Caco-2 (cell line): ENCODE data around the gene ST3GAL3. TPM values are rescaled to one million over a fixed set of nuclear protein-coding genes. Genes with fewer than 3 reads are reported as not detected.

ENCODE experiments used
- BruUV-seq: library from RNA; stranded (reverse); fragments of 400-500 nt; replicated peaks from 2 replicates; lab custom pipeline; 2021; lab: Mats Ljungman, UMichigan
- CTCF ChIA-PET: fragments of 300-600 bp; sonication (Branson Sonifier 250); formaldehyde crosslinking; loops from one replicate; lab custom pipeline; 2022; ENCODE audit warnings: antibody characterized with exemption; lab: Charles Lee
- POLR2A ChIA-PET: fragments of 300-600 bp; sonication (Branson Sonifier 250); formaldehyde crosslinking; loops from one replicate; lab custom pipeline; 2022; ENCODE audit warnings: antibody characterized with exemption; lab: Charles Lee
- DNase-seq, 2 experiments: peaks; one replicate each; pipeline versions ENCODE4 v3.0.0 to v3.0.0-alpha.2; 2020 to 2022
- H3K27me3 ChIP-seq: replicated peaks from 2 replicates; pipeline ENCODE4 v1.6.0; 2011; ENCODE audit warnings: low read length; ENCODE audit not compliant: control insufficient read depth, insufficient read depth
- H3K36me3 ChIP-seq: 2 replicates; pipeline ENCODE4 v1.5.1; 2011; ENCODE audit warnings: low read length; ENCODE audit not compliant: control insufficient read depth, insufficient read depth
- H3K4me1 ChIP-seq: fragments of 250-450 bp; sonication (Bioruptor Pico); 2 replicates; pipeline ENCODE4 v1.5.1; 2020; ENCODE audit warnings: mild to moderate bottlenecking
- H3K4me3 ChIP-seq: 2 replicates; pipeline ENCODE4 v1.5.1; 2011; ENCODE audit warnings: low read depth, mild to moderate bottlenecking, control low read depth, low read length
- H3K9me3 ChIP-seq: fragments of 250-450 bp; sonication (Bioruptor Pico); 2 replicates; pipeline ENCODE4 v1.5.1; 2020; ENCODE audit warnings: mild to moderate bottlenecking, moderate library complexity
- H3K27ac Mint-ChIP-seq: one replicate; pipeline ENCODE4 v1.8.0; 2022; ENCODE audit warnings: mixed read lengths; ENCODE audit not compliant: unreplicated experiment
- H3K27me3 Mint-ChIP-seq: one replicate; pipeline ENCODE4 v1.8.0; 2022; ENCODE audit warnings: mixed read lengths; ENCODE audit not compliant: insufficient read depth, unreplicated experiment
- H3K36me3 Mint-ChIP-seq: one replicate; pipeline ENCODE4 v1.8.0; 2022; ENCODE audit warnings: mild to moderate bottlenecking, mixed read lengths; ENCODE audit not compliant: insufficient read depth, unreplicated experiment
- H3K4me1 Mint-ChIP-seq: one replicate; pipeline ENCODE4 v1.8.0; 2022; ENCODE audit warnings: low read depth, mixed read lengths; ENCODE audit not compliant: unreplicated experiment
- H3K4me3 Mint-ChIP-seq: one replicate; pipeline ENCODE4 v1.8.0; 2022; ENCODE audit warnings: mild to moderate bottlenecking, moderate library complexity, mixed read lengths; ENCODE audit not compliant: unreplicated experiment
- H3K9me3 Mint-ChIP-seq: one replicate; pipeline ENCODE4 v1.8.0; 2022; ENCODE audit warnings: mixed read lengths; ENCODE audit not compliant: unreplicated experiment
- CTCF ChIP-seq, 2 experiments: fragments of 200-600 bp in 1 of 2; IDR thresholded peaks; 1 replicate in 1 of 2; 2 replicates in 1 of 2; pipeline versions ENCODE4 v1.5.1 to v1.8.0; 2011 to 2022; ENCODE audit warnings: antibody characterized with exemption in 1 of 2, control low read depth in 1 of 2, inconsistent platforms in 1 of 2, low read depth in 1 of 2, low read length in 1 of 2, mild to moderate bottlenecking in 1 of 2, moderate library complexity in 1 of 2; ENCODE audit not compliant: insufficient read depth in 1 of 2, severe bottlenecking in 1 of 2, unreplicated experiment in 1 of 2
- intact Hi-C: fragments of 100-400 bp; cut with micrococcal nuclease; formaldehyde crosslinking; loops from one replicate; pipeline ENCODE4 v1.10.0; 2022; ENCODE audit not compliant: unreplicated experiment
- total RNA-seq: library from RNA; stranded (reverse); gene quantifications from 2 replicates; pipeline ENCODE4 v1.2.3, GENCODE V29; 2022

Gene ST3GAL3
- total RNA-seq, 1 experiment from 2014 or later = 5.6 TPM

DNA sequence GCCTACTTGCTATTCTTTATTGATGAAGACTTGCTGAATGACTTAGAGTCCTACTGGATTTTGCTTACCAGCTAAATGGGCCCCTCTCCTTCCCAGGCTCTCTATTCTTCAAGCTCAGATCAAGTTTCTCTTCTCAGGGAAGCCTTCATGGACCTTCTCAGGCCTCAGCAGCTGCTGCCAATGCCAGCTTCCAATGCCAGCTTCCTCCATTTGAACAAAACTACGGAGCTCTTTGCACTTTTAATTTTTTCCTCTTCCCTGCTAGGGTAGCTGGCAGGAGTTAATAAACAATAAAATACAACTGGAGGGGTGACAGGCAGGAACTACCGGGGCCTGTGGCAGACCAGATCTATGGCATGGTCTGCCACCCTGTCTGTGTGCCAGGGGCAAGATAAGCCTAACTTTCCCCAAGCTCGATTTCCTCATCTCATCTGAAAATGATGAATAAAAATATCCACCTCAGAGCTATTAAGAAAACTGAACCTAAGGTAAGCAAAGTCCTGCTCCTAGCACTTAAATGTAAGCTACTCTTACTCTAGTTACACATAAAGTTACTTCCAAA lies 238.4 kb downstream of the ST3GAL3 start:
- peak overlapping the region; percentile 58 for H3K27ac Mint-ChIP-seq
- ChIA-PET CTCF (interaction anchor here (0.5 to 2.4 kb wide), 5 partner anchors 11 to 182 kb away, joined by 3 to 12 read pairs (median 5); partner anchors contain the start of genes DPH2 and SLC6A9), POLR2A (no interaction called here)
- H3K27me3 Mint-ChIP-seq = no peaks in the 10 kb centered on the region
- H3K9me3 Mint-ChIP-seq = no peaks in the 10 kb centered on the region
- peak overlapping the region; percentile 90 for H3K4me3 ChIP-seq
- TF ChIP-seq CTCF (IDR thresholded peaks at IDR 0.05; ENCODE audit: insufficient read depth in 1 of 2, low read depth in 1 of 2, low read length in 1 of 2, severe bottlenecking in 1 of 2, unreplicated experiment in 1 of 2) = no peak
- no peaks in the 10 kb centered on the region for H3K4me1 ChIP-seq
- peaks cover 6% of the 10 kb centered on the region for H3K36me3 Mint-ChIP-seq
- H3K9me3 ChIP-seq = no peaks in the 10 kb centered on the region
- H3K27me3 ChIP-seq = no peaks in the 10 kb centered on the region
- intact Hi-C loops = loop anchor here (1.0 kb wide), 1 partner anchor 24 kb away; no protein-coding TSS in a partner anchor
- H3K4me1 Mint-ChIP-seq = no peaks in the 10 kb centered on the region
- DNase-seq = no peak
- H3K4me3 Mint-ChIP-seq = peak overlapping the region; percentile 80
- TSS peak; percentile 77 for BruUV-seq
- H3K36me3 ChIP-seq = no peaks in the 10 kb centered on the region

GRCh38 chr1:43946236-43947060 lies 239.1 kb downstream of the ST3GAL3 start, which contains the start of gene IPO13:
TSS of gene IPO13 (plus strand) at chr1:43946950. CDS start at chr1:43947601, 651 bp downstream.
- DNase-seq = peak; percentile 93 to 95
- H3K4me3 ChIP-seq = peak within 1 kb of the TSS; percentile 90

More at GRCh38 chr1:43946236-43947060, 239.1 kb downstream of the ST3GAL3 start, which contains the start of gene IPO13:
- H3K36me3 Mint-ChIP-seq = peaks cover 6% of the 10 kb centered on the region
- ChIA-PET CTCF (interaction anchor here (0.5 to 2.4 kb wide), 8 partner anchors 11 to 183 kb away, joined by 3 to 12 read pairs (median 3); partner anchors contain the start of genes DPH2 and SLC6A9), POLR2A (no interaction called here)
- TF ChIP-seq CTCF (IDR thresholded peaks at IDR 0.05; ENCODE audit: insufficient read depth in 1 of 2, low read depth in 1 of 2, low read length in 1 of 2, severe bottlenecking in 1 of 2, unreplicated experiment in 1 of 2) = peak; percentile 55 to 61
- peak within 1 kb of the TSS; percentile 80 for H3K4me3 Mint-ChIP-seq
- H3K4me1 Mint-ChIP-seq = no peaks in the 10 kb centered on the region
- BruUV-seq = no TSS peak
- H3K9me3 Mint-ChIP-seq = no peaks in the 10 kb centered on the region
- intact Hi-C loops = loop anchor here (1.0 kb wide), 1 partner anchor 23 kb away; no protein-coding TSS in a partner anchor
- peak within 1 kb of the TSS; percentile 58 for H3K27ac Mint-ChIP-seq
- Histone ChIP-seq H3K9me3 (no peaks in the 10 kb centered on the region), H3K36me3 (no peaks in the 10 kb centered on the region), H3K27me3 (no peaks in the 10 kb centered on the region), H3K4me1 (no peaks in the 10 kb centered on the region)
- no peaks in the 10 kb centered on the region for H3K27me3 Mint-ChIP-seq
